ENCODE data around the gene ENOSF1.

- TF ChIP-seq, protein P1, sequence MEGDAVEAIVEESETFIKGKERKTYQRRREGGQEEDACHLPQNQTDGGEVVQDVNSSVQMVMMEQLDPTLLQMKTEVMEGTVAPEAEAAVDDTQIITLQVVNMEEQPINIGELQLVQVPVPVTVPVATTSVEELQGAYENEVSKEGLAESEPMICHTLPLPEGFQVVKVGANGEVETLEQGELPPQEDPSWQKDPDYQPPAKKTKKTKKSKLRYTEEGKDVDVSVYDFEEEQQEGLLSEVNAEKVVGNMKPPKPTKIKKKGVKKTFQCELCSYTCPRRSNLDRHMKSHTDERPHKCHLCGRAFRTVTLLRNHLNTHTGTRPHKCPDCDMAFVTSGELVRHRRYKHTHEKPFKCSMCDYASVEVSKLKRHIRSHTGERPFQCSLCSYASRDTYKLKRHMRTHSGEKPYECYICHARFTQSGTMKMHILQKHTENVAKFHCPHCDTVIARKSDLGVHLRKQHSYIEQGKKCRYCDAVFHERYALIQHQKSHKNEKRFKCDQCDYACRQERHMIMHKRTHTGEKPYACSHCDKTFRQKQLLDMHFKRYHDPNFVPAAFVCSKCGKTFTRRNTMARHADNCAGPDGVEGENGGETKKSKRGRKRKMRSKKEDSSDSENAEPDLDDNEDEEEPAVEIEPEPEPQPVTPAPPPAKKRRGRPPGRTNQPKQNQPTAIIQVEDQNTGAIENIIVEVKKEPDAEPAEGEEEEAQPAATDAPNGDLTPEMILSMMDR (conservative IDR thresholded peaks at IDR 0.05 in 1 of 2, IDR thresholded peaks at IDR 0.05 in 1 of 2; ENCODE audit: low read depth in 1 of 2, low read length in 2 of 2): no peak
- TF ChIP-seq EZH2 (IDR thresholded peaks at IDR 0.05; ENCODE audit: low read length, missing control alignments): no peak
Observed at GRCh38 chr18:709771-710170, 2.7 kb downstream of the ENOSF1 start.
